ENCODE measurements around the gene PKP1. TPM values are rescaled to one million over a fixed set of nuclear protein-coding genes. Genes with fewer than 3 reads are reported as not detected.

The PKP1 gene
- total and polyA plus RNA-seq, 2 of the 4 experiments (the other 2 are of a cell fraction), result 0.18 to 0.36 TPM

GRCh38 chr1:201376464-201377374, 93.4 kb downstream of the PKP1 start:
- Histone ChIP-seq H2BK20ac (ENCODE audit: low read depth, low read length) (no peak overlapping the region), H2AFZ (replicated peaks; ENCODE audit: low read length, poor library complexity) (peak overlapping the region; percentile 60), H2BK15ac (ENCODE audit: low read depth, low read length) (no peak overlapping the region; the same call in 2 of the 3 replicates), H4K8ac (ENCODE audit: low read depth in 2 of 2, low read length in 2 of 2) (no peak overlapping the region), H3K9me1 (ENCODE audit: insufficient read depth, low read length) (no peaks in the 10 kb centered on the region), H3K9me3 (ENCODE audit: control insufficient read depth, insufficient read depth, low read length) (no peaks in the 10 kb centered on the region; the same call in 1 of the 2 replicates), H4K20me1 (ENCODE audit: insufficient read depth, low read length) (no peaks in the 10 kb centered on the region), H4K5ac (ENCODE audit: low read depth, low read length) (no peak overlapping the region), H3K56ac (ENCODE audit: extremely low read depth, insufficient read depth, low read length) (no peak overlapping the region), H3K9ac (ENCODE audit: low read depth, low read length) (no peak overlapping the region), H2BK5ac (ENCODE audit: low read depth, low read length, poor library complexity, severe bottlenecking) (no peak overlapping the region), H3K79me1 (ENCODE audit: low read depth in 1 of 2, low read length in 2 of 2) (no peaks in the 10 kb centered on the region), H3K36me3 (ENCODE audit: control insufficient read depth, insufficient read depth, low read length) (no peaks in the 10 kb centered on the region), H2AK5ac (ENCODE audit: low read depth, low read length) (no peak overlapping the region), H2BK120ac (ENCODE audit: low read depth, low read length) (no peak overlapping the region), H3K23ac (ENCODE audit: low read depth, low read length) (no peak overlapping the region), H3K4me1 (ENCODE audit: control insufficient read depth, insufficient read depth, low read length) (peaks cover 11% of the 10 kb centered on the region; the same call in 1 of the 2 replicates), H3K18ac (ENCODE audit: low read depth, low read length) (no peak overlapping the region; the same call in 1 of the 2 replicates), H2AK9ac (replicated peaks; ENCODE audit: low read depth, low read length, poor library complexity) (no peak overlapping the region), H3K4me3 (ENCODE audit: insufficient read depth, low read depth, low read length) (no peak overlapping the region), H3K4me2 (ENCODE audit: low read depth, low read length) (no peak overlapping the region), H3K14ac (replicated peaks; ENCODE audit: low read depth, low read length) (no peak overlapping the region), H4K91ac (ENCODE audit: insufficient read depth, low read depth, low read length) (no peak overlapping the region; the same call in 1 of the 2 replicates), H3K27me3 (ENCODE audit: control insufficient read depth, insufficient read depth, low read length) (peaks cover 44% of the 10 kb centered on the region), H3K4ac (ENCODE audit: low read depth, low read length) (no peak overlapping the region), H3K27ac (ENCODE audit: insufficient read depth, low read length) (no peak overlapping the region)
- DNase-seq (peak; percentile 46), ATAC-seq (ENCODE audit: low read depth) (peak; percentile 78)
- ChIA-PET CTCF (interaction anchor here (0.7 to 1.3 kb wide), 6 partner anchors 9 to 32 kb away, joined by 3 to 4 read pairs (median 3); no protein-coding TSS in a partner anchor), POLR2A (ENCODE audit: unreplicated experiment) (no interaction called here)
- dilution Hi-C loops (cut with HindIII; ENCODE audit: low sequenced_read_pairs, unreplicated experiment), result no loop called here
- BruUV-seq (replicated peaks), result no TSS peak
- 24% methylated on average over 6 of the region's 11 CpGs; no CpG with 5 or more reads in 1 of the 2 experiments for WGBS, 2 experiments (ENCODE audit: extremely low coverage in 2 of 2, insufficient read length in 1 of 2)
- TF ChIP-seq, protein P1, sequence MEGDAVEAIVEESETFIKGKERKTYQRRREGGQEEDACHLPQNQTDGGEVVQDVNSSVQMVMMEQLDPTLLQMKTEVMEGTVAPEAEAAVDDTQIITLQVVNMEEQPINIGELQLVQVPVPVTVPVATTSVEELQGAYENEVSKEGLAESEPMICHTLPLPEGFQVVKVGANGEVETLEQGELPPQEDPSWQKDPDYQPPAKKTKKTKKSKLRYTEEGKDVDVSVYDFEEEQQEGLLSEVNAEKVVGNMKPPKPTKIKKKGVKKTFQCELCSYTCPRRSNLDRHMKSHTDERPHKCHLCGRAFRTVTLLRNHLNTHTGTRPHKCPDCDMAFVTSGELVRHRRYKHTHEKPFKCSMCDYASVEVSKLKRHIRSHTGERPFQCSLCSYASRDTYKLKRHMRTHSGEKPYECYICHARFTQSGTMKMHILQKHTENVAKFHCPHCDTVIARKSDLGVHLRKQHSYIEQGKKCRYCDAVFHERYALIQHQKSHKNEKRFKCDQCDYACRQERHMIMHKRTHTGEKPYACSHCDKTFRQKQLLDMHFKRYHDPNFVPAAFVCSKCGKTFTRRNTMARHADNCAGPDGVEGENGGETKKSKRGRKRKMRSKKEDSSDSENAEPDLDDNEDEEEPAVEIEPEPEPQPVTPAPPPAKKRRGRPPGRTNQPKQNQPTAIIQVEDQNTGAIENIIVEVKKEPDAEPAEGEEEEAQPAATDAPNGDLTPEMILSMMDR (conservative IDR thresholded peaks at IDR 0.05; ENCODE audit: low read depth, low read length), result peak; percentile 69
- TF ChIP-seq RAD21 (IDR thresholded peaks at IDR 0.05; ENCODE audit: low read length) (peak; percentile 49), MAFK (IDR thresholded peaks at IDR 0.05; ENCODE audit: low read depth, low read length) (peak; percentile 14; the same call in 1 of the 2 replicates), SMC3 (IDR thresholded peaks at IDR 0.05; ENCODE audit: low read depth, low read length) (no peak)
- intact Hi-C loops (cut with micrococcal nuclease), result no loop called here
- in situ Hi-C loops (cut with MboI; ENCODE audit: low sequenced_read_pairs), result no loop called here

Measured in IMR-90 (cell line).